Stimulated activated CD4-positive, alpha-beta T cell treated with anti-CD3 and anti-CD28 coated beads, TNF-alpha, amount 100 ng/mL, for 4 hours (primary cell): ENCODE measurements around the gene GOLGA1.
"Not testable (repeated sequence)": the region's sequence is repeated elsewhere in the genome, so short reads cannot be mapped to it uniquely, and the experiment has no call there.

ENCODE experiments used
- DNase-seq, 3 experiments: peaks; one replicate each; pipeline ENCODE4 v3.0.0-alpha.2; 2020; ENCODE audit warnings: low read depth in 3 of 3

GOLGA1 gene

DNA sequence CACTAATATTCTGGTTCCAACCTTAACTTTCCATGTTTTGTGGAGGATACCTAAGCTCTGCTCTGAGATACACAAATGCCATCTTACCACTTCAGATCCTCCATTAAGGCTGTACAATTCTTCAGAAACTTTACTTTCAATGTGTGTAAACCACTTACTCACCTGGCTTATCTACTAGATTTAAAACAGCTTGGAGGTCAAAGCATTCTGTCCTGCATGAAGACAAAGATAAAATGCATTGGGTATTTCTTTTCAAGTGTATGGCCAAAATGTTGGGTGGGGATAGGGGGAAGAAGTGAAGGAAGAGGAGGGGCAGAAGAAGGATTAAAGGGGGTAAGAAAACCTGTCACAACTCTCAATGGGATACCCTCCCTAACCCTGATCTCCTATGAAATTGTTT, 939 bp downstream of the GOLGA1 start:
- DNase-seq, result no peak

DNA sequence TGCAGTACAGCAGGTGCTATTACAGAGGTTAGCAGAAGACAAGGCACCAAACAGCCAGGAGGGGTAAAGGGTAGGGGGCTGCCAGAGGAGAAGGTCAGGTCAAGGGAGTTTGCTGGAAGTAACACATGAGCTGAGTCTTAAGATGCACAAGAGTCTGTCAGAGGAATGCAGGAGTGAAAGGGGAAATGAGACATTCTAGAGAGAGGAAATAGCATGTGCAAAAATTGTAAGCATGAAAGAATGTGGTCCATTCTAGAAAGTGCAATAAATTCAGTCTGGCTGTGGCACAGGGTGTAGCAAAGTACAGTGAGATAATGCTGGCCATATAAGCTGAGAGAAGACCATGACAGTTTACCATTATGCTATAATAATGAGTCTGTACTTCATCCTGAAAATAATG, 6.6 kb downstream of the GOLGA1 start:
- no peak for DNase-seq

DNA sequence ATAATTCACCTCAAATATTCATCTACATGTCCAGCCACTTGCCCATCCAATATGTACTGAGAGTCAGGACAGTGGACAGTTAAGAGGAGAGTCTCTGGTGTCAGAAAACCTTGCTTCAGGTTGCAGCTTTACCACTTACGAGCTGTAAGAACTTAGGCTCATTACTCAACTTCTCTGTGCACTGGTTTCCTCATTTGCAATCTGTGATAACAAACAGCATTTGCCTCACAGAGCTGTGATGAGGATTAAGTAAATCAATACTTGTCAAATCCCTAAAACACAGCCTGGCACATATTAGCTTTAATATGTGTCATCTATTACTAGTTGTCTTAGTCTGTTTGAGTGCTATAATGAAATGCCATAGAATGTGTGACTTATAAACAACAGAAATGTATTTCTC, 8.6 kb downstream of the GOLGA1 start:
- DNase-seq, result no peak

- DNase-seq, result no peak
Observed at GRCh38 chr9:124929464-124929863, 11.4 kb downstream of the GOLGA1 start.

DNA sequence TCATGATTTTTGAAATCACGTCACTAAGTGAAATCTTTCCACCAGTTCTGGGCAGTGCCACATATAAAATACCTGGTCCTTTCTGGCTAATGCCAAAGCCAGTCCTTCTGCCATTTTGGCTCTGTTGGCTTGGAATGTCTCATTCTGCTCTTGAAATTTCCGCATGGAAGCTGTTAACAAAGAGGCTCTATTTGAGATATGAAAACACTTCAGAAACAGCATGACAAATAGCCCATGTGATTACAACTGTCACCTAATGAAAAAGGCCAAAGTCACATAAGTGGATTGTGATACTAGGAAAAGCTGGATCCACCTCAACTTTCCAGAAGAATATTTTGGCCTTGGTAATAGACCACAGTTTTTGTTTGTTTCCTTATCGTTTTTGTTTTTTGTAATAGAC, 12.8 kb downstream of the GOLGA1 start:
- no peak for DNase-seq

DNA sequence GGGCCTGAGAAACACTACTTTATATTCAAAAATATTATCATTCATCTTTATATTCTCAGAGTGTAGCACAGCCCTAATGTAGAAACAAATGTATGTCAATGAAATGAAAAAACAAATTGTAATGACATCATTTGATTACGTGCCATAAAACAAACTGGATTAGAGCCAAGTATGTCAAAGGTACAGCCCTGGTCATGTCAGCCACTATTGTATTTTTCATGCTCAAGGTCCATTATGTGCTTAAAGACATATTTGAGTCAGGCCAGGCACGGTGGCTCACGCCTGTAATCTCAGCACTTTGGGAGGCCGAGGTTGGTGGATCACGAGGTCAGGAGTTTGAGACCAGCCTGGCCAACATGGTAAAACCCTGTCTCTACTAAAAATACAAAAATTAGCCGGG, 20.5 kb downstream of the GOLGA1 start:
- DNase-seq, result not testable (repeated sequence)

DNA sequence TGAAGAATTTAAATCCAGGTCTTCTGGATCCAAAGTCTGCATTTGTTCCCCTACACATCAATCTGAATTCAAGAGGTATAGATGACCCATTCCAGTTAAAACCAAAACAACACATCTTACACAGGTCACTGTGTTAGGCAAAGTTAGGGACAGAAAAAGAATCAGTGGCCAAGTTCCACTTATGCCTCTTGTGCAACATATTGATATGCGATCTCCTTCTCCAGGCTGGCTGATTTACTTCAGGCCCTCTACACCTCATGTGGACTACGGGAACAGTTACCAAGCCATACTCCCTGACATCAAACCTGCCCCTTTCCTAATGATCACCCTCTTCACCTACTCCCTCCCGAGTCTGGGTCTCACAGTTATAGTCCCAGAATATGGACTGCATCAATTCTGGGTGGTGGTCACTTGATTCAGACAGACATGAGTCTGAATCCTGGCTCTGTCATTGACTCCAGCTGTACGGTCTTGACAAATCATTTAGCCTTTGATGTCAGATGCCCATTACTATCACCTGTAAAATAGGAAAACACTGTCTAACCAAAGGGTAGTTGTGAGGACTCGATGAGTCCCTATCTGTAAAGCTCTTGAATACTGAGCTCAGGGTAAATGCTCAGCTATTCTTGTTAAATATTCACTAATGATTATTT, 26.0 kb downstream of the GOLGA1 start:
- no peak for DNase-seq

GRCh38 chr9:124913378-124913777, 27.5 kb downstream of the GOLGA1 start:
- no peak for DNase-seq

GRCh38 chr9:124911766-124912165, 29.1 kb downstream of the GOLGA1 start:
- no peak for DNase-seq

DNA sequence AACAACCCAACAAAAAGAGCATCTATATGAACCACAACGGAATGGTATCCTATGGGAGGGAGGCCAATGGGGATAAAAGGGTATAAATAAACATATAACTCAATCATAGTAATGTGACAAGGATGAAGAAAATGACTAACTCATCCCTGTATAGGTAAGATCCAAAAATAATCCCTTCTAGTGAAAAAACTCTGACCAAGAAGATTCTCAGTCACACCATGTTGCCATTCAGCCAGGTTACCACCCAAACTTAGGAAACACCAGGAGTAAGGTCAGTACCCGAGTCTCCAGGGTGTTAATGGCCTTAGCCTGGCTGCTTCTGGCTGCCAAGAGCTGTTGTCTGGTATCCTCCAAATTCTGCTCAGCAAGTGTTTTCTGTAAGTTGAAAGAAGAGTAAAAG, 32.8 kb downstream of the GOLGA1 start:
- DNase-seq, result no peak

- no peak for DNase-seq
Observed at GRCh38 chr9:124906966-124907365, 33.9 kb downstream of the GOLGA1 start.

DNA sequence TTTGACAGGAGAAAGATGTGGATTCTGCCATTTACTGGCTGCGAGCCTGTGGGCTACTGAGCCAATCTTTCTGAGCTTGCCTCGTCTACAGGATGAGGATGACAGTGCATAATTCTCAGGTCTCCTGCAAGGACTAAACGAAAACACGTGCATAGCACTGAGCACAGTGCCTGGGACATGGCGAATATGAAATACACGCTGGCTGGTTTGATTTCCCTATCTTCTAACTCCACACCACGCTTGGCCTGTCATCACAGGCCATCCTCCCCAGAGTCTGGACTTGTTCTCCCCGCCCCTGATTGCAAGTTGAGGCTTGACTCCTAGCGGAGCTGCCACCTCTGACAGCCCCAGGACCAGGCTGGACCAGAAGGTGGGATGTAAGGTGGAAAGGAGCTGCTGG, 41.0 kb downstream of the GOLGA1 start:
- DNase-seq, result no peak

- no peak for DNase-seq
Observed at GRCh38 chr9:124897570-124898460, 43.1 kb downstream of the GOLGA1 start.

DNA sequence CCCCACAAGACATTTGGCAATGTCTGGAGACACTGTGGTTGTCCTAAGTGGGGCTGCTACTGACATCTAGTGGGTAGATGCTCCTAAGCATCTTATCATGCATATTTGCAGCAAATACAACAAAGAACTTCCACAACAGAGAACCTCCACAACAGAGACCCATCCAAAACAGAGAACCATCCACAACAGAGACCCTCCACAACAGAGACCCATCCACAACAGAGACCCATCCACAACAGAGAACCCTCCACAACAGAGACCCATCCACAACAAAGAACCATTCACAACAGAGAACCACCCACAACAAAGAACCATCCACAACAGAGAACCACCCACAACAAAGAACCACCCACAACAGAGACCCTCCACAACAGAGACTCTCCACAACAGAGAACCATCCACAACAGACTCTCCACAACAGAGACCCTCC, 46.1 kb downstream of the GOLGA1 start:
- DNase-seq, result peak in 2 of 3 experiments; percentile 10 to 11

- DNase-seq, result no peak
Observed at GRCh38 chr9:124894035-124894740, 46.7 kb downstream of the GOLGA1 start.

- no peak for DNase-seq
Observed at GRCh38 chr9:124890179-124890578, 50.7 kb downstream of the GOLGA1 start.

DNA sequence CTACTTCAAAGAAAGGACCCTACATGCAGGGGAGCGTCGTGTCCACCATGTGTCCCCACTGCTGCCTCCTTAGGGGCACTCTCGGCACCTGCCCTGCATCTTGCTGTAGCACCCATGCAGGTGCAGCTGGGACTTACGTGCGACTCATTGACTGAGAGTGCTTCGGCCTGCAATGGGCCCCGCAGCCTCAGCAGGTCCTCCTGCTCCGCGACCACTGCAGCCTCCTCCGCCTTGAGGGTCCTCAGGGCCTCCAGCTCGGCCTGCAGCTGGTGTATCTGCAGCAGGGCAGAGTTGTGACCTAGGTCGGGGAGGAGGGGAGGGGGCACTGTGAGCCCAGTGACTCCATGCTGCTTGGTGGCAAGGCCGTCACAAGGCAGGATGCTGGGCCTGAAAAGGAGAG, 51.9 kb downstream of the GOLGA1 start:
- no peak for DNase-seq

DNA sequence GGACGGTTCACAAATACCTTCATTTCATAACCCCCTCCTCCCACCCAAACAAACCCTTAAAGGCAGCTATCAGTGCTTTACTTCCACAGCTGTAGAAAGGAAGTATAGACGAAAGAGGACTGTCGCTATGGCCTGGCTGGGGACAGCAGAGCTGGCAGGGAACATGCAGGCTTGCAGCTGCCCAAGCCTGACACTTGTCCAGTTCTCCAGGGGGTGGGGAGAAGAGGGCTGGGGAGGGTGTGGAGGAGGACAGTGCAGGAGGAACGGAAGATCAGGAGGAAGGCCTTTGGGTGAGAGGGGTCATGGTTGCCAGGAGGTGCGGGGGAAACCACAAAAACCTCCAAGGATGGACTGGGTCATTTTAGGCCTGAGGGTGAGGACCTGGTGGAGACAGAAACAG, 53.1 kb downstream of the GOLGA1 start:
- DNase-seq, result no peak

- DNase-seq, result no peak
Observed at GRCh38 chr9:124886866-124887492, 53.9 kb downstream of the GOLGA1 start.

DNA sequence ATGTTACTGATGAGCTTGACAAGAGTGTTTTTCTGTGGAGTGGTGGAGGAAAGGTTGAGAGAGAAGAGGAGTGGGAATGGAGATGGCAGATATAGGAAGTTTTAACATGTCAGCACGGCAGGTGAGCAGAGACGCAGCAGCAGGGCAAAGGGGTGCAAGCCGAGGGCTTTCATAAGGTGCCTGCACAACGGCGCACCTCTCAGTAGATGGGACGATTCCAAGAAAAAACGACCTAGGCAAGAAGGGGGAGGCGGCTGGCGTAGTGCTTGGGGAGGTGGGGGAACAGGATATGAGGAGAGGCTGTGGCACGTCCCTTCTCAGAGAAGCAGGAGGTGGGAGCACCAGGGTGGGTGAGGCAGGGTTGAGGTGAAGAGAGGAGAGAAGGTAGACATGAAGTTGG, 54.4 kb downstream of the GOLGA1 start:
- DNase-seq, result no peak

DNA sequence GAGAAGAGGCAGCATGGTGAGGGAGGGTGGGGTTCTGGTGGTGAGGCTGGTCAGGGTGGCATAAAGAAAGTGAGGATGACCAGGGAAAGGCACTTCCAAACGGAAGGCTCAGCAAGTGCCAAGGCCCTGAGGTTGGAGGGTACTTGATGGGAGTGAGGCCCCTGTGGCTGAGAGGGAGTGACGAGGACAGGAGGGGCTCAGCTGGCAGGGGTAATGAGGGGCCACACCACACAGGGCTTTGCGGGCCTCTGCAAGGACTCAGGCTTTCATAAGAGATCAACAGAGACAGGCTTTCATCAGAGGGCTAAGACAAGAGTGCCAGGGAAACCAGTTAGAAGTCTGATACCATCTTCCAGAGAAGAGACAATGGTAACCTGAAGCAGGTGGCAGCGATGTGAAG, 55.3 kb downstream of the GOLGA1 start:
- DNase-seq, result no peak

- no peak for DNase-seq
Observed at GRCh38 chr9:124884376-124884775, 56.5 kb downstream of the GOLGA1 start.
